Measurements from ENCODE around the gene HMGN3. TPM values are rescaled to one million over a fixed set of nuclear protein-coding genes. Genes with fewer than 3 reads are reported as not detected.

The HMGN3 gene
- total RNA-seq, 1 experiment from 2014 or later, result 187 TPM

- no peak for DNase-seq (ENCODE audit: low read depth)
Measured at GRCh38 chr6:79232696-79233462, 1.6 kb downstream of the HMGN3 start.

- DNase-seq (ENCODE audit: low read depth), result no peak
Measured at GRCh38 chr6:79231666-79232065, 2.8 kb downstream of the HMGN3 start.

DNA sequence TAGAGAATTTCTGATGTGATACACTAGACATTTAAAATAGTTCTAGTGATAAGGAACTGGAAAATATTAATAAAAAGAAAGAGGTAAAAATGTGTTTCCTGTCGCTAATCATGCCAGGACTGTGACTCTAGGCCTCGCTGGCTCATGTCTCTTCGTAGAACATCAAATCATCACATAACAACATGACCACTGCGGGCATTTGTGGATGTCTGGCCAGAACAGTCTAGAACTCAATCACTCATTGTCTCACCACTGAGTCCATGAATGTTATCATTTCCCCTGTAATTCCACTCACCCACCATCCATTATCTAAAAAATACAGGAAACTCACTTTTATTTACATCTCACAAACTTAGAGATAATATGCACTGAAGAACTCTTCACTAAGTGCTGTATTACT lies 3.4 kb downstream of the HMGN3 start:
- no peak for DNase-seq (ENCODE audit: low read depth)

GRCh38 chr6:79230149-79230548 lies 4.3 kb downstream of the HMGN3 start:
- no peak for DNase-seq (ENCODE audit: low read depth)

DNA sequence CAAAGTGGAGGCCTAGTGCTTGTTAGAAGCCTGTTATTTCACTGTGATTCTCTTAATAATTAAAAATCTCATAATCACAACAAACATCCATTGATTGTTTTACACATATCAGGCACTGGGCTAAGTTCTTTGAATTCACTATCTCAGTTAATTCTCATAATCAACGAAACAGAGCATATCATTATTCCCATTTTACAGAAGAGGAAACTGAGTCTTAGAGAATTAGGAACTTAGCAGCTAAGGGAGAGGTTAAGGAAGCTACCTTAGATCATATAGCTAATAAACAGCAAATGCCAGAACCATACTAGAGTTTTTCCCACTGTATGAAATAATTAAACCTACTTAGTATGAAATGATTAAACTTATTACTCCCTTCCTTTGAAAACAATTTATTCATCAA lies 7.0 kb downstream of the HMGN3 start:
- DNase-seq (ENCODE audit: low read depth), result no peak

DNA sequence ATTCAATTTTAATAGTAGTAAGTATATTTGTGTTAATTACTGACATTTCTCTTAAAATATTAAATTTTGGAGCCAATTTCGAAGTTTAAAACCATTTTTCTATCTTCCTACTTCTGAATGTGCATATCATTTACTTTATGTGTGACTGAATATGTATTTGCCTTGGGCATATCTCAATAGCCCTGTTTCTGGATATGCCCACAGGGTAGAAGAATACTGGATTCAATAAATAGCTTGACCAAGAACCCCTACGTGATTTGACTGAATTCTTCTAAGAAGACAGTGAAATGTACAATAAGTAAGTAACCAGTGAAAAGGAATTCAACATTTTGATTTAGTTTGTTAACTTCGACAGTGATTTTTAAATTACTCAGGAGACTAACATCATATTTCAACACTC lies 7.8 kb downstream of the HMGN3 start:
- DNase-seq (ENCODE audit: low read depth), result no peak

DNA sequence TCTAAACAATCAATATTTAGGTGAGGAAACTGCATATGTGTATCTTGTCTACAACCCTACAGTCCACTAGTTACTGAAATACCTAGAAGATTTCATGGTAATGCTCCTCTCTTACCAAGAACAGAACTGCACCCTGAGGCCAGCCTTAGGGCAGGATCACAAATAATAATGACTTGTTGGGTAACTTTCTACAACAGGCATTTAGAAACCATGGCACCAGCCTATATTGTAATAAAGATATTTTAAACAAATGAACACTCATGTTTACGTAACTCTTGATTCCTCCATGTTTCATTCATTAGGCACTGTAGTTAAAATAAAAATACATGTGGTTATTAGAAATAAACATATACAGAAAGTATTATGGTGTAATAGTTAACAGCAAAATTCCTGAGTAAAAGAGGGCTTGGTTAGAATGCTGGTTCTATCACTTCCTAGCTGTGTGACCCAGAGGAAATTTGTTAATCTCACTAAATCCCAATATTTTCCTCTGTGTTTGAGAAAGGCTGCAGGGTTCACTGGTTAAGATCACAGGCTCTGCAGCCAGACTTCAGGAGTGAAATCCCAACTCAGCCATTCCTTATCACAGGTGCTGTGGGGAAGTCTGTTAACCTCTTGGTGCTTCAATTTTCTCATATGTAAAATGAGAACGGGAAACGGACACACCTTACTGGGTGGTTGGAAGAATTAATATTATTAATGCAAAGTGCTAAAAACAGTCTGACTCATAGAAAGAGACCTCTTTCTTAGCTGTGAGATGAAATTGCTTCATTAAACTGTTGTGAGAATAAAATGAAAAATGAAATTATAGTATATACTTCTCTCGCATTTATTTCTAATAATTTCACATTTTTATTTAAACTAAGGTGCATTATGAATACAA lies 8.5 kb downstream of the HMGN3 start:
- DNase-seq (ENCODE audit: low read depth), result no peak

- no peak for DNase-seq (ENCODE audit: low read depth)
Measured at GRCh38 chr6:79223611-79224404, 10.7 kb downstream of the HMGN3 start.

GRCh38 chr6:79215213-79215824 lies 19.2 kb downstream of the HMGN3 start:
- no peak for DNase-seq (ENCODE audit: low read depth)

DNA sequence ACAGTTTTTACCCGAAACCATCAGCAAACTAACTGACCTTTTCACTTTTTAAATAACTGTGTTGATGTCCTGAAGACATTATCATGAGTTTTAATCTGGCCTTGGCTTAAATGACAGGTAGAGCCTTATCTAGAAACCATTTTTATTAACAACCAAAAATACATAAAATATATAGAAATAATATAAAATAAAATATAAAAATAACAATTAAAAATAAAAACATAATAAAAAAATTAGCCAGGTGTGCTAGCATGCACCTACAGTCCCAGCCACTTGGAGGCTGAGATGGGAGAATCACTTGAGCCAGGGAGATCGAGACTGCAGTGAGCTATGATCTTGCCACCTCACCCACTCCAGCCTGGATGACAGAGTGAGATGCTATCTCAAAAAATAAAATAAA lies 21.6 kb downstream of the HMGN3 start:
- DNase-seq (ENCODE audit: low read depth), result no peak

- DNase-seq (ENCODE audit: low read depth), result no peak
Measured at GRCh38 chr6:79208816-79209215, 25.7 kb downstream of the HMGN3 start.

DNA sequence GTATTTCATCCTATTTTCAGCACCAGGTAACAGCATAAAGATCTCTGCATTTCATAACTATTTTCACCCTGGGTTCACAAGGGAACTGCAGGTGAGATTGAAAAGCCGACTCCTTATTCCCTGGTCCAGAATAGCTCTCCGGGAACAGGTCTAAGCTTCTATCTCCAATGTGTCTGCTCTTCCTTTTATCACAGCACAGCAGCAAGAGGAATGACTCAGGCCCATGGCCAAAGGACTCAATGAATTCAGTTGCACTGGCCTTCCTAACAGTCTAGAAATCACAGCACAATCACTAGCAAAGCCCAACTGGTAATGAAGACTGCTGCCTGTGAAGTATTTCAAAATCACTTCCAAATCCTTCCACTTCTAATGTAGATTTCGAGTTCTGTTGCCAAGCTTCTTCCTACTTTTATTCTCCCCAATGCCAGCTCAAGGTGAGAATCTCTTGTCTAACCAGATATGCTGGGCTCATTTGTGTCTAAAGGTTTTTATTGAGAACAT lies 30.7 kb downstream of the HMGN3 start:
- no peak for DNase-seq (ENCODE audit: low read depth)

DNA sequence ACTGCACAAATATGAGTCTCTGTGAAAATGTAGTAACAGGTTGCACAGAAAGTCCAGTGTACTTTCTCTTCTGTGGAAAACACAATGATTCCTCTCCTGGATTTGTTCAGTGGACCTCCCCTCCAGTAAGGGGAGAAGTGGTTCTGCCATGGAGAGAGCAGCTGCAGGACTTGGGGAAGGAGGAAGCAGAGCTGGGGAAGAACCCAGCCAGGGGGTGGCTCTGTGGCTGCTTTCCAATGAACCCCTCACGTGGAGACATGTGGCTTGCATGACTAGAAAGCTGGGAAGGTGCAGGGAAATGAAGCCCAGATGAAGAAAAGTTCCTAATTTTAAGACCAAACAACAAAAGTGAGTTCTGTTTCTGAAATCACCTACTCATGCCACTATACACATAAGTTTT lies 31.9 kb downstream of the HMGN3 start:
- DNase-seq (ENCODE audit: low read depth), result no peak

DNA sequence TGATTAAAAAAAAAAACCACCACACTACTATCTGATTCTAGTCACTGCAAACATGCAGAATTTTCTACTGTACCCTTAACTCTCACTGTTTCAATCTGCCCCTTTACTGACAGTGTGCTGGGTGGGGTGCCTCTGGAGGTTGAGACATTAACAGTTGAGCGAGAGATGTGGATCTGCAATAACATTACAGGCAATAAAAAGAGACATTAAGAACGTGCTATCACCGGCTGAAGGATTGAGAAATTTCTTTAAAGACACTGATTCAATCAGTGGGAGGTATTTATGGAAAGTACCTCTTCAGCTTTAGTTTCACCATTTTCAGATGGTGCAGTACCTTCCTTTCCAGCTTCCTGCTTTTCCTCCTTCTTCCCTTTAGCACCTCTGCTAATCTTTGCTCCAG lies 32.5 kb downstream of the HMGN3 start:
- DNase-seq (ENCODE audit: low read depth), result no peak

GRCh38 chr6:79201143-79201542 lies 33.3 kb downstream of the HMGN3 start:
- DNase-seq (ENCODE audit: low read depth), result no peak

- DNase-seq (ENCODE audit: low read depth), result no peak
Measured at GRCh38 chr6:79196912-79197311, 37.6 kb downstream of the HMGN3 start.

DNA sequence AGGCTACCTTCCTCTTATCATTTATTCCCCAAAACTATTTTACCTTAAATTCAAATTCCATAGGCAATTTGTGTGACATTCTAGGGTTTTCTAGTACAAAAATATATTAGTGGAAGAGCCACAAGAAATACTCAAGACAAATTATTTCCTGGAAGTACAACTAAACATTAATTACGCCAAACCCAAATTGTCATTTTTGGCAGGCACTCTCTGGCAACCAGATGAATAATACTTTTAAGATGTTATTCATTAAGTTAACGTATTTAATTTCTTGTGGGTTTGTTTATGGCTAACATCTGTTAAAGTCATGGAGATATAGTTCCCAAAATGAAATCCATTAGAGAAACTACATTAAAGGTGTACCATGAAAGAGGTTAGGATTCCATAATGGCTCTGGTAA lies 40.5 kb downstream of the HMGN3 start:
- no peak for DNase-seq (ENCODE audit: low read depth)

DNA sequence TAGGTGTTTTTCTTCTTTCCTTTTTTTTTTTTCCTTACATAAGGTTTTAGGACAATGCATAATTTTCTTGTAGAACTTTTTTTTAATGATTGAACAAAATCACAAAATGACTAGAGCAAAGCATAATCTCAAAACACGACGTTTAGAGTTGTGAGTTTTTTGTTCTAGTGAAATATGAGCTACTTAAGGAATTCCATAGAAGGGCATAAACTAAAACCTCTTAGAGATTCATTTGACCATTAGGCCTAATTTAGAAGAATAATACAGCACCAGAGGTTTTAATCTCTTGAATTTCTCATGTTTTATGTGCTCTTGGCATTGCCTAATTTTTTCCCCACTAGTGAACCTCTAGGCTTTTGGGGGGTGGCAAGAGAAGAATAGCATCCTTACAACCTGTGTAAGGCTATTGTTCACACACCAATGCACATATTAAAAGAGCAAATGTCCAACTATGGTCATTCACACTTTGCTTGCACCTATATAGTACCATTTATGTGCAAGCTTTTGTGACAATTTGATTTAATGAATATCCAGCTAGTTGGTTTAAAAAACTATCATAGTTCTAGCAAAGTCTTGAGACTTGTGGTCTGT lies 44.6 kb downstream of the HMGN3 start:
- no peak for DNase-seq (ENCODE audit: low read depth)

GRCh38 chr6:79188885-79189480 lies 45.5 kb downstream of the HMGN3 start:
- no peak for DNase-seq (ENCODE audit: low read depth)

DNA sequence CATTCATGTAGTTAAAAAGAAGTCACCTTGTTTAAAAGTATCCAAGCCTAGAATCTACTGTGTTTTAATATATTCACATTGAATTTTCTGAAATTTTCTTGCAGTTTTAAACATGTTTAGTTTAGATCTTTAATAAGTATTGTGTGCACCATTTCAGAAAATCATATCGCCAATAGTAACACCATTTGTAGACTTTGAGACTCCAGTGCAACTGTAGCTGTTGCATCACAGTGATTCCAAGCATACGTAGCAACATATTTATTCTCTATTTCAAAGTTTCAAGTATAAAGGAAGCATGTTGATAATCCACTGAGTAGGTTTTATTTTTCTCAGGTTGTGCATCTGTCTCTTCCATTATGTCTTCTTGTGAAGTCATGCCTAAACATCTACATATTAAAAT lies 46.4 kb downstream of the HMGN3 start:
- no peak for DNase-seq (ENCODE audit: low read depth)

GRCh38 chr6:79186564-79186963 lies 47.9 kb downstream of the HMGN3 start:
- no peak for DNase-seq (ENCODE audit: low read depth)
